Spleen (tissue), 7 donors: Measurements from ENCODE around the gene NIT2.

Source experiments
- CTCF ChIP-seq, 11 experiments: fragments of 200-600 bp in 7 of 11; fragments of 450-650 bp in 4 of 11; sonication (generic) in 4 of 11; IDR thresholded peaks in 8 of 11; conservative IDR thresholded peaks in 3 of 11; 1 replicate in 7 of 11; 2 replicates in 4 of 11; pipeline versions ENCODE4 v1.4.0 to v1.8.0; 2016 to 2021; ENCODE audit warnings: antibody characterized with exemption in 11 of 11, inconsistent platforms in 4 of 11, mild to moderate bottlenecking in 1 of 11
- POLR2A ChIP-seq, 3 donors: fragments of 450-650 bp; IDR thresholded peaks; one replicate each; pipeline ENCODE4 v1.5.1; 2017; ENCODE audit warnings: antibody characterized with exemption in 3 of 3, mild to moderate bottlenecking in 1 of 3
- POLR2AphosphoS5 ChIP-seq, 3 donors: sonication (generic); formaldehyde crosslinking; IDR thresholded peaks; one replicate each; pipeline ENCODE4 v1.5.1; 2017; ENCODE audit warnings: antibody characterized with exemption in 3 of 3
- donor health status: DM: no; HTN: no; CAD: no; lungs with moderate emphysema.
- donor health status: DM: no; HTN: no; CAD: no.
- donor health status: DM: no; HTN: no; CAD: no.

DNA sequence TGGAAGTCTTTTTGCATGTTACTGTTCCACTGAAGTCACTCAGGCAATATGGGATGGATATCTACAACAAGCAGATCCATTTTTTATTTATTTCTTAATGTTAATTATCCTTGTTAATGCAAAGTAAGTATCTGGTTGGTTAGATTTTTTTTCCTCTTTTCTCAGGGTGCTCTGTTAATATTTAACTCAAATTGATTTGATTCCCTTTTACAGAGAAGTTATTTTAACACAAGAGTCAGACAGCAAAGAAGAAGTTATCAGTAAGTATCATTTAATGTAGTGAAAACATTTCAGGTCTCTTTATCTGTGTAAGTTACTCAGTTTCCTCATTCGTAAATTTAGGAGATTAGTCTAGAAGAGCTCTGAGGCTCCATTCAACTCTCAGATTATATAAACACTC lies 39.5 kb upstream of the NIT2 start:
- no peak for TF ChIP-seq CTCF (IDR thresholded peaks at IDR 0.05 in 8 of 11, conservative IDR thresholded peaks at IDR 0.05 in 3 of 11)
- TF ChIP-seq POLR2A (IDR thresholded peaks at IDR 0.05) = no peak
- TF ChIP-seq POLR2AphosphoS5 (IDR thresholded peaks at IDR 0.05) = no peak
